SU-DHL-6 (cell line): ENCODE data around the gene COX14.

Experiments
- H2AFZ ChIP-seq: fragments of 200-600 bp; sonication (generic); 2 replicates; pipeline ENCODE4 v1.6.1; 2014; ENCODE audit warnings: low read depth, mild to moderate bottlenecking, moderate library complexity, mixed read lengths, antibody characterized with exemption, low read length; ENCODE audit not compliant: severe bottlenecking
- H3F3A ChIP-seq: fragments of 200-600 bp; shearing (Covaris generic); 2 replicates; pipeline ENCODE4 v1.6.0; 2016; ENCODE audit warnings: antibody characterized with exemption, mild to moderate bottlenecking; ENCODE audit not compliant: insufficient read depth
- H3K27ac ChIP-seq: fragments of 200-600 bp; sonication (generic); 2 replicates; pipeline ENCODE4 v1.5.1; 2016; ENCODE audit warnings: low read depth, mild to moderate bottlenecking, low read length, moderate library complexity, mixed read lengths
- H3K27me3 ChIP-seq: fragments of 200-600 bp; sonication (generic), shearing (Covaris generic); 2 replicates; pipeline ENCODE4 v1.6.0; 2014; ENCODE audit warnings: mild to moderate bottlenecking, low read length
- H3K36me3 ChIP-seq: fragments of 200-600 bp; sonication (generic); 2 replicates; pipeline ENCODE4 v1.6.1; 2014; ENCODE audit warnings: mild to moderate bottlenecking, low read length, mixed read lengths
- H3K4me2 ChIP-seq: fragments of 300-600, 200-600 bp; shearing (Covaris generic), sonication (generic); 2 replicates; pipeline ENCODE4 v1.6.0; 2014; ENCODE audit warnings: low read length, low read depth, mild to moderate bottlenecking; ENCODE audit not compliant: poor library complexity, severe bottlenecking
- H3K4me3 ChIP-seq: fragments of 200-600 bp; sonication (generic); 2 replicates; pipeline ENCODE4 v1.5.1; 2014; ENCODE audit warnings: antibody characterized with exemption, low read length, mild to moderate bottlenecking, mixed read lengths; ENCODE audit not compliant: insufficient read depth, poor library complexity, severe bottlenecking
- H3K79me2 ChIP-seq: fragments of 200-600 bp; sonication (generic); 2 replicates; pipeline ENCODE4 v1.6.1; 2014; ENCODE audit warnings: mild to moderate bottlenecking, low read length, moderate library complexity; ENCODE audit not compliant: insufficient read depth
- H3K9ac ChIP-seq: fragments of 200-600 bp; sonication (generic); 2 replicates; pipeline ENCODE4 v1.7.0; 2014; ENCODE audit warnings: mild to moderate bottlenecking, low read length
- H3K9me2 ChIP-seq: fragments of 200-600 bp; sonication (generic); replicated peaks from 2 replicates; pipeline ENCODE4 v1.6.1; 2014; ENCODE audit warnings: low read length; ENCODE audit not compliant: insufficient read depth
- H3K9me3 ChIP-seq: fragments of 200-600 bp; sonication (generic); 2 replicates; pipeline ENCODE4 v1.6.1; 2014; ENCODE audit warnings: low read length, mixed read lengths; ENCODE audit not compliant: insufficient read depth
- H4K20me1 ChIP-seq: fragments of 200-600 bp; sonication (generic); 2 replicates; pipeline ENCODE4 v1.6.1; 2014; ENCODE audit warnings: low read depth, mild to moderate bottlenecking, antibody characterized with exemption, low read length, moderate library complexity, mixed read lengths
- EZH2phosphoT487 ChIP-seq: fragments of 200-600 bp; sonication (generic), shearing (Covaris generic); conservative IDR thresholded peaks from 2 replicates; pipeline ENCODE4 v1.6.1; 2018; ENCODE audit warnings: mild to moderate bottlenecking, antibody characterized with exemption, low read length, moderate library complexity, mixed read lengths
- TF ChIP-seq, protein P1 (sequence below): fragments of 200-600 bp; sonication (generic); IDR thresholded peaks from one replicate; pipeline ENCODE4 v1.5.1; 2017; ENCODE audit warnings: antibody characterized with exemption, mild to moderate bottlenecking, low read length, moderate library complexity; ENCODE audit not compliant: insufficient read depth, poor library complexity, severe bottlenecking

The COX14 gene

DNA sequence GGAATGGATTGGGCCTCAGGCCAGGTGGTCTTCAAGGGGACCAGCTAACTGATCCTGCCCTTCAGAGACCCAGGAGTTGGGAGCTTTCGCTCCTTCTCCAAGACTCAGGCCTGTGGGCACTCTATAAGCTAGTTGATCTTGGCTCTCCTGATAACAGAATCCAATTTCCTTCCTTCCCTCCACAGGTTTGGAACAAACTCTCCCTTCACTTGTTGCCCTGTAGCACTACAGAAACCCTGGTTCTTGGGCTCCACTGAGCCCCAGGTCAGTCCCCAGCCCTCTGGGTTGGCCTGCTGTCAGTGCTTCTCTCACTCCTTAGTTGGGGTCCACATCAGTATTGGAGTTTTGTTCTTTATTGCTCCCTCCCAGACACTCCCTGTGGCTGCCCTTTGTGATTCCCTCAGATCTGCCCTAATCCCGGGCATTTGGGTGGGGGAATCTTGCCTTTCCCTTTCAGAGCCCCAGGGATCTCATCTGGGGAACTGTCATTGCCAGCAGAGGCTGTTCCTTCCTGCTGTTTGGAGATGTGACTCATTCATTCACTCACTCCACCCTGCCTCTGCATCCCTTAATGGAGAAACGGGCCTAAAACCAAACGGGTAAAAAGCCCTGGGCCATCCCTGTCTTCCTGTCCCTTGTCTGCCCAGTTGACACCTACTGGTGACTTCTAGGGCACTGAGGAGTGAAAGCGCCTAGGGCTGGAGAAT is 12.6 kb upstream of the COX14 start:
- Histone ChIP-seq H3K79me2 (no peaks in the 10 kb centered on the region), H3K9me2 (no peaks in the 10 kb centered on the region), H2AFZ (no peak overlapping the region), H3K27me3 (no peaks in the 10 kb centered on the region), H4K20me1 (no peaks in the 10 kb centered on the region), H3K36me3 (peaks cover 9% of the 10 kb centered on the region; the same call in 1 of the 2 replicates), H3F3A (no peaks in the 10 kb centered on the region), H3K9ac (no peak overlapping the region), H3K9me3 (no peaks in the 10 kb centered on the region), H3K27ac (no peak overlapping the region), H3K4me3 (no peak overlapping the region), H3K4me2 (no peak overlapping the region)
- TF ChIP-seq EZH2phosphoT487: no peak
- TF ChIP-seq, protein P1, sequence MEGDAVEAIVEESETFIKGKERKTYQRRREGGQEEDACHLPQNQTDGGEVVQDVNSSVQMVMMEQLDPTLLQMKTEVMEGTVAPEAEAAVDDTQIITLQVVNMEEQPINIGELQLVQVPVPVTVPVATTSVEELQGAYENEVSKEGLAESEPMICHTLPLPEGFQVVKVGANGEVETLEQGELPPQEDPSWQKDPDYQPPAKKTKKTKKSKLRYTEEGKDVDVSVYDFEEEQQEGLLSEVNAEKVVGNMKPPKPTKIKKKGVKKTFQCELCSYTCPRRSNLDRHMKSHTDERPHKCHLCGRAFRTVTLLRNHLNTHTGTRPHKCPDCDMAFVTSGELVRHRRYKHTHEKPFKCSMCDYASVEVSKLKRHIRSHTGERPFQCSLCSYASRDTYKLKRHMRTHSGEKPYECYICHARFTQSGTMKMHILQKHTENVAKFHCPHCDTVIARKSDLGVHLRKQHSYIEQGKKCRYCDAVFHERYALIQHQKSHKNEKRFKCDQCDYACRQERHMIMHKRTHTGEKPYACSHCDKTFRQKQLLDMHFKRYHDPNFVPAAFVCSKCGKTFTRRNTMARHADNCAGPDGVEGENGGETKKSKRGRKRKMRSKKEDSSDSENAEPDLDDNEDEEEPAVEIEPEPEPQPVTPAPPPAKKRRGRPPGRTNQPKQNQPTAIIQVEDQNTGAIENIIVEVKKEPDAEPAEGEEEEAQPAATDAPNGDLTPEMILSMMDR: no peak

DNA sequence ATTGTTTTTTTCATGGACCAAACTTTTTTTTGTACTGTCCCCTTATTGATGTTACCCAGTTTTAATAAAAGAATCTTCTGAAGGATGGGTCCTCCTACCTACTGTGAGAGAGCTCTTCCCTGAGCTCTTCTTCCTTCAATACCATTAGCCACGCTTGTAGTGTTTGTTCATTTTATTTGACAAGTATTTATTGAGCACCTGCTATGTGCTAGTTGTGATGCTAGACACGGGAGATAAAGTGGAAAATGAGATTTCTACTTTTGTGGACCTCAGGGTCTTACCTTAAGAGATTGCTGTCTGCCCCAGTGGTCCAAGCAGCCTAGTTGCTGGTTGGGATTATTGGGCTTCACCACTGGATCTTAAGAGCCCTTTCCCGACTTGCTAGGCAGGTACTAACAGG is 11.5 kb upstream of the COX14 start:
- no peak overlapping the region for H3K9ac ChIP-seq
- H3K4me2 ChIP-seq: no peak overlapping the region
- no peaks in the 10 kb centered on the region for H3F3A ChIP-seq
- H3K27ac ChIP-seq: no peak overlapping the region
- H3K9me2 ChIP-seq: no peaks in the 10 kb centered on the region
- H4K20me1 ChIP-seq: no peaks in the 10 kb centered on the region
- H3K4me3 ChIP-seq: no peak overlapping the region
- TF ChIP-seq, protein P1: no peak
- TF ChIP-seq EZH2phosphoT487: no peak
- no peak overlapping the region for H2AFZ ChIP-seq
- no peaks in the 10 kb centered on the region for H3K79me2 ChIP-seq
- no peaks in the 10 kb centered on the region for H3K9me3 ChIP-seq
- peaks cover 6% of the 10 kb centered on the region; the same call in 1 of the 2 replicates for H3K36me3 ChIP-seq
- H3K27me3 ChIP-seq: no peaks in the 10 kb centered on the region

DNA sequence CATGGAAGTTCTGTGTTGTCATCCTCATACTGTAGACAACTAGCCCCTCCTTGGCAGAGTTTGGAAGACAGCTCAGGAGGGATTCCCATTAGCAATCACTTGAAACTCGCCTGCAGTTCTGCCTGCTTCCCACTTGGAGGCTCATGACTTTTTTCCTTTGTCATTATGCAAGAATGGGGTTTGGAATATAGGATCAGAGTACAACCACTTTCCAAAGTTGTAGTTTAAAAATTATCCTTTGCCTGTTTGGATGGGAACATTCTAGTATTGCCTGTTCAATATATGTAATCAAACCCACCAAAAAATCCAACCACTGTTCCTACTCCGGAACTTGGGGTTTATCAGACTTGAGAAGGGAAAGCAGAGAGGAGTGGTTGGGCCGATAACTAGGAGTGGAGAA is 10.4 kb upstream of the COX14 start:
- H3K4me2 ChIP-seq: no peak overlapping the region
- TF ChIP-seq EZH2phosphoT487: no peak
- TF ChIP-seq, protein P1: no peak
- peaks cover 3% of the 10 kb centered on the region; the same call in 1 of the 2 replicates for H3K36me3 ChIP-seq
- H3K4me3 ChIP-seq: no peak overlapping the region
- H3F3A ChIP-seq: no peaks in the 10 kb centered on the region
- no peaks in the 10 kb centered on the region for H3K9me2 ChIP-seq
- H3K9ac ChIP-seq: no peak overlapping the region
- H2AFZ ChIP-seq: no peak overlapping the region
- no peaks in the 10 kb centered on the region for H4K20me1 ChIP-seq
- H3K79me2 ChIP-seq: no peaks in the 10 kb centered on the region
- no peak overlapping the region for H3K27ac ChIP-seq
- H3K27me3 ChIP-seq: no peaks in the 10 kb centered on the region
- H3K9me3 ChIP-seq: no peaks in the 10 kb centered on the region
